HepG2 (cell line): ENCODE measurements around the gene TRIM54. TPM values are rescaled to one million over a fixed set of nuclear protein-coding genes. Genes with fewer than 3 reads are reported as not detected.

Experiments
- FOSL2 ChIP-seq: sonication (generic); formaldehyde crosslinking; IDR thresholded peaks from 2 replicates; pipeline ENCODE4 v1.4.0; 2020; ENCODE audit warnings: missing genetic modification reagents
- HNRNPLL ChIP-seq: fragments of 200-400 bp; formaldehyde crosslinking; IDR thresholded peaks from 2 replicates; pipeline ENCODE4 v1.6.1; 2017; ENCODE audit warnings: mild to moderate bottlenecking, low read depth, low read length; ENCODE audit not compliant: poor library complexity, severe bottlenecking
- MXD4 ChIP-seq: IDR thresholded peaks from 2 replicates; pipeline ENCODE4 v1.6.1; 2016; ENCODE audit warnings: mild to moderate bottlenecking, missing biosample characterization, missing genetic modification reagents
- NBN ChIP-seq: fragments of 450-650 bp; conservative IDR thresholded peaks from 2 replicates; pipeline ENCODE4 v1.6.1; 2017
- NONO ChIP-seq, 2 experiments: fragments of 450-650 bp in 1 of 2; sonication (generic) in 1 of 2; formaldehyde crosslinking in 1 of 2; IDR thresholded peaks in 1 of 2; conservative IDR thresholded peaks in 1 of 2; 2 replicates each; pipeline versions ENCODE4 v1.6.1 to v1.8.0; 2017 to 2022; ENCODE audit warnings: mild to moderate bottlenecking in 1 of 2, missing genetic modification reagents in 1 of 2, moderate library complexity in 1 of 2
- PAF1 ChIP-seq: IDR thresholded peaks from 2 replicates; pipeline ENCODE4 v1.6.1; 2016; ENCODE audit warnings: missing genetic modification reagents, missing compliant biosample characterization
- RBM39 ChIP-seq: fragments of 200-400 bp; formaldehyde crosslinking; IDR thresholded peaks from one replicate; pipeline ENCODE4 v1.6.1; 2018; ENCODE audit warnings: antibody characterized with exemption, mild to moderate bottlenecking, low read depth, low read length; ENCODE audit not compliant: poor library complexity, severe bottlenecking
- WIZ ChIP-seq: sonication (generic); formaldehyde crosslinking; IDR thresholded peaks from 2 replicates; pipeline ENCODE4 v1.5.1; 2020; ENCODE audit warnings: mild to moderate bottlenecking, missing genetic modification reagents
- ZKSCAN8 ChIP-seq: IDR thresholded peaks from 2 replicates; pipeline ENCODE4 v1.6.1; 2016; ENCODE audit warnings: borderline replicate concordance, missing genetic modification reagents, missing compliant biosample characterization
- ZNF446 ChIP-seq: sonication (generic); formaldehyde crosslinking; IDR thresholded peaks from 2 replicates; pipeline ENCODE4 v1.5.0; 2020; ENCODE audit warnings: mild to moderate bottlenecking, missing genetic modification reagents
- ZNF547 ChIP-seq: sonication (generic); formaldehyde crosslinking; IDR thresholded peaks from 2 replicates; pipeline ENCODE4 v1.5.1; 2020; ENCODE audit warnings: mild to moderate bottlenecking, missing genetic modification reagents
- ZNF567 ChIP-seq: sonication (generic); formaldehyde crosslinking; IDR thresholded peaks from 2 replicates; pipeline ENCODE4 v1.8.1; 2023; ENCODE audit warnings: mild to moderate bottlenecking, missing genetic modification reagents, borderline replicate concordance
- ZNF75D ChIP-seq: sonication (generic); formaldehyde crosslinking; IDR thresholded peaks from 2 replicates; pipeline ENCODE4 v1.8.1; 2023; ENCODE audit warnings: missing genetic modification reagents, mild to moderate bottlenecking, borderline replicate concordance
- ZNF773 ChIP-seq: sonication (generic); formaldehyde crosslinking; IDR thresholded peaks from 2 replicates; pipeline ENCODE4 v1.4.0; 2020; ENCODE audit warnings: missing genetic modification reagents, borderline replicate concordance
- ZSCAN30 ChIP-seq: sonication (generic); formaldehyde crosslinking; IDR thresholded peaks from 2 replicates; pipeline ENCODE4 v1.5.0; 2020; ENCODE audit warnings: mild to moderate bottlenecking, missing genetic modification reagents
- polyA plus RNA-seq, 8 experiments: library from polyadenylated mRNA; depleted of rRNA in 3 of 8; stranded (reverse) in 7 of 8; unstranded in 1 of 8; fragments of >200 nt; fragmentation: Illumina TruSeq in 4 of 8; extraction: Trizol in 4 of 8; gene quantifications; 2 replicates each; pipeline versions ENCODE4 v1.2.1 to v1.2.3, GENCODE V29; 2011 to 2016; ENCODE audit warnings: low read depth in 4 of 8, missing spikeins in 1 of 8, mixed read lengths in 1 of 8; ENCODE audit not compliant: insufficient read depth in 1 of 8
- total RNA-seq, 5 experiments: library from RNA; depleted of rRNA; stranded (reverse); fragments of >200 nt; fragmentation: Illumina TruSeq; extraction: Trizol; gene quantifications; 2 replicates each; pipeline ENCODE4 v1.2.3, GENCODE V29; 2016; ENCODE audit warnings: low read depth in 1 of 5
- TF ChIP-seq, protein P1 (sequence below): sonication (generic); formaldehyde crosslinking; IDR thresholded peaks from 2 replicates; pipeline ENCODE4 v1.4.0; 2020; ENCODE audit warnings: missing genetic modification reagents
- TF ChIP-seq, protein P2 (sequence below): sonication (generic); formaldehyde crosslinking; IDR thresholded peaks from 2 replicates; pipeline ENCODE4 v1.8.0; 2022; ENCODE audit warnings: mild to moderate bottlenecking, missing genetic modification reagents, moderate library complexity
- TF ChIP-seq, protein P3 (sequence below): sonication (generic); formaldehyde crosslinking; IDR thresholded peaks from 2 replicates; pipeline ENCODE4 v1.9.0; 2021; ENCODE audit warnings: mild to moderate bottlenecking, missing genetic modification reagents

TRIM54 gene
- total and polyA plus RNA-seq, 2 of the 13 experiments (the other 11 are each of a cell fraction or from before 2014, with no cell fraction given): 0.07 to 0.13 TPM

DNA sequence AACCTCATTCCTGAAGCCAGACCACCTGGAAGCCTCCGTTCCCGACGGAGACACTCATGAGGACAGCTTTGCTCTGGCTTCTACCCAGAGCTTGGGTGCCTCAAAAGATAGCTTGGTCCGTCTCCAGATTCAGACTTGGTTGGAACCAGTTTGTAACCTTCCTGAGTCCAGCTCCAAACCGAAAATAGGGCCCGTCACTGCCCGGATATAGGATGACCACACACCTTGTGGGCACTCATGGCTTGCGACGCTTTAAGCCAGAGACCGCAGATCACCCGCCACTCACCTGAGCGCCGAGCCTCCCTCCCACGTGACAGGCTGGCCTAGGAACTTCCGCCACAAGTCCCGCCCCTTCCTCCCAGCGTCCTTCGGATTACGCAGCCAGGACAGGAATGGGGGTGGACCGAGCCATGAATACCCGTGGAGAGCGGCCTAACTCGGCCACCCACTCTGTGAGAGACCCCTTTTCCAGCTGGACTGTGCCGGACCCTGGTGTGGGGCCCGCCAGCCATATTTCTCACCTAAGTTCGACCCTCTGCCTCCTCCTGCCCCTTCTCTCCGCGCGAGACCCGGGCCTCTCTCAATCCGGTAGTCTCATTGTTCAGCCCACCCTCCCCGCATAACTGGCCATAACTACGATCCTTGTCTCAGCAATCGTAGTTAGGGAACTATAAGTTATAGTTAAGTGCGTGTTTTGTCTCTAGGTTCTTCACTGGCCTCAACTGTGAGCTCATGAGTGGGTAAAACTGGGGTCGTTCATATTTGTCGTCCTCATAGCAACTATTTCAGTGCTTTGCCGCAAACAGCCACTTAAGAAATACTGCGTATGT is 40.8 kb downstream of the TRIM54 start, which contains the start of gene MPV17 (continued):
- TF ChIP-seq, protein P1, sequence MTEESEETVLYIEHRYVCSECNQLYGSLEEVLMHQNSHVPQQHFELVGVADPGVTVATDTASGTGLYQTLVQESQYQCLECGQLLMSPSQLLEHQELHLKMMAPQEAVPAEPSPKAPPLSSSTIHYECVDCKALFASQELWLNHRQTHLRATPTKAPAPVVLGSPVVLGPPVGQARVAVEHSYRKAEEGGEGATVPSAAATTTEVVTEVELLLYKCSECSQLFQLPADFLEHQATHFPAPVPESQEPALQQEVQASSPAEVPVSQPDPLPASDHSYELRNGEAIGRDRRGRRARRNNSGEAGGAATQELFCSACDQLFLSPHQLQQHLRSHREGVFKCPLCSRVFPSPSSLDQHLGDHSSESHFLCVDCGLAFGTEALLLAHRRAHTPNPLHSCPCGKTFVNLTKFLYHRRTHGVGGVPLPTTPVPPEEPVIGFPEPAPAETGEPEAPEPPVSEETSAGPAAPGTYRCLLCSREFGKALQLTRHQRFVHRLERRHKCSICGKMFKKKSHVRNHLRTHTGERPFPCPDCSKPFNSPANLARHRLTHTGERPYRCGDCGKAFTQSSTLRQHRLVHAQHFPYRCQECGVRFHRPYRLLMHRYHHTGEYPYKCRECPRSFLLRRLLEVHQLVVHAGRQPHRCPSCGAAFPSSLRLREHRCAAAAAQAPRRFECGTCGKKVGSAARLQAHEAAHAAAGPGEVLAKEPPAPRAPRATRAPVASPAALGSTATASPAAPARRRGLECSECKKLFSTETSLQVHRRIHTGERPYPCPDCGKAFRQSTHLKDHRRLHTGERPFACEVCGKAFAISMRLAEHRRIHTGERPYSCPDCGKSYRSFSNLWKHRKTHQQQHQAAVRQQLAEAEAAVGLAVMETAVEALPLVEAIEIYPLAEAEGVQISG (CRISPR knock-in tag): peak; percentile 92
- TF ChIP-seq FOSL2: peak; percentile 79
- TF ChIP-seq MXD4 (CRISPR knock-in tag): peak; percentile 96
- TF ChIP-seq ZNF547 (CRISPR knock-in tag): peak; percentile 87; the same call in 1 of the 2 replicates
- no peak for TF ChIP-seq ZNF773 (CRISPR knock-in tag)
- no peak for TF ChIP-seq NONO (IDR thresholded peaks at IDR 0.05)
- TF ChIP-seq NONO (CRISPR knock-in tag; conservative IDR thresholded peaks at IDR 0.05): peak; percentile 95
- peak; percentile 65 for TF ChIP-seq ZKSCAN8 (CRISPR knock-in tag)
- TF ChIP-seq ZNF75D: no peak
- 0 out of 2 replicates have a peak, but pooled peaks have one; percentile 24 for TF ChIP-seq ZNF567
- no peak for TF ChIP-seq WIZ (CRISPR knock-in tag)
- TF ChIP-seq, protein P2, sequence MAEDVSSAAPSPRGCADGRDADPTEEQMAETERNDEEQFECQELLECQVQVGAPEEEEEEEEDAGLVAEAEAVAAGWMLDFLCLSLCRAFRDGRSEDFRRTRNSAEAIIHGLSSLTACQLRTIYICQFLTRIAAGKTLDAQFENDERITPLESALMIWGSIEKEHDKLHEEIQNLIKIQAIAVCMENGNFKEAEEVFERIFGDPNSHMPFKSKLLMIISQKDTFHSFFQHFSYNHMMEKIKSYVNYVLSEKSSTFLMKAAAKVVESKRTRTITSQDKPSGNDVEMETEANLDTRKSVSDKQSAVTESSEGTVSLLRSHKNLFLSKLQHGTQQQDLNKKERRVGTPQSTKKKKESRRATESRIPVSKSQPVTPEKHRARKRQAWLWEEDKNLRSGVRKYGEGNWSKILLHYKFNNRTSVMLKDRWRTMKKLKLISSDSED: no peak
- TF ChIP-seq HNRNPLL: peak; percentile 86
- TF ChIP-seq, protein P3, sequence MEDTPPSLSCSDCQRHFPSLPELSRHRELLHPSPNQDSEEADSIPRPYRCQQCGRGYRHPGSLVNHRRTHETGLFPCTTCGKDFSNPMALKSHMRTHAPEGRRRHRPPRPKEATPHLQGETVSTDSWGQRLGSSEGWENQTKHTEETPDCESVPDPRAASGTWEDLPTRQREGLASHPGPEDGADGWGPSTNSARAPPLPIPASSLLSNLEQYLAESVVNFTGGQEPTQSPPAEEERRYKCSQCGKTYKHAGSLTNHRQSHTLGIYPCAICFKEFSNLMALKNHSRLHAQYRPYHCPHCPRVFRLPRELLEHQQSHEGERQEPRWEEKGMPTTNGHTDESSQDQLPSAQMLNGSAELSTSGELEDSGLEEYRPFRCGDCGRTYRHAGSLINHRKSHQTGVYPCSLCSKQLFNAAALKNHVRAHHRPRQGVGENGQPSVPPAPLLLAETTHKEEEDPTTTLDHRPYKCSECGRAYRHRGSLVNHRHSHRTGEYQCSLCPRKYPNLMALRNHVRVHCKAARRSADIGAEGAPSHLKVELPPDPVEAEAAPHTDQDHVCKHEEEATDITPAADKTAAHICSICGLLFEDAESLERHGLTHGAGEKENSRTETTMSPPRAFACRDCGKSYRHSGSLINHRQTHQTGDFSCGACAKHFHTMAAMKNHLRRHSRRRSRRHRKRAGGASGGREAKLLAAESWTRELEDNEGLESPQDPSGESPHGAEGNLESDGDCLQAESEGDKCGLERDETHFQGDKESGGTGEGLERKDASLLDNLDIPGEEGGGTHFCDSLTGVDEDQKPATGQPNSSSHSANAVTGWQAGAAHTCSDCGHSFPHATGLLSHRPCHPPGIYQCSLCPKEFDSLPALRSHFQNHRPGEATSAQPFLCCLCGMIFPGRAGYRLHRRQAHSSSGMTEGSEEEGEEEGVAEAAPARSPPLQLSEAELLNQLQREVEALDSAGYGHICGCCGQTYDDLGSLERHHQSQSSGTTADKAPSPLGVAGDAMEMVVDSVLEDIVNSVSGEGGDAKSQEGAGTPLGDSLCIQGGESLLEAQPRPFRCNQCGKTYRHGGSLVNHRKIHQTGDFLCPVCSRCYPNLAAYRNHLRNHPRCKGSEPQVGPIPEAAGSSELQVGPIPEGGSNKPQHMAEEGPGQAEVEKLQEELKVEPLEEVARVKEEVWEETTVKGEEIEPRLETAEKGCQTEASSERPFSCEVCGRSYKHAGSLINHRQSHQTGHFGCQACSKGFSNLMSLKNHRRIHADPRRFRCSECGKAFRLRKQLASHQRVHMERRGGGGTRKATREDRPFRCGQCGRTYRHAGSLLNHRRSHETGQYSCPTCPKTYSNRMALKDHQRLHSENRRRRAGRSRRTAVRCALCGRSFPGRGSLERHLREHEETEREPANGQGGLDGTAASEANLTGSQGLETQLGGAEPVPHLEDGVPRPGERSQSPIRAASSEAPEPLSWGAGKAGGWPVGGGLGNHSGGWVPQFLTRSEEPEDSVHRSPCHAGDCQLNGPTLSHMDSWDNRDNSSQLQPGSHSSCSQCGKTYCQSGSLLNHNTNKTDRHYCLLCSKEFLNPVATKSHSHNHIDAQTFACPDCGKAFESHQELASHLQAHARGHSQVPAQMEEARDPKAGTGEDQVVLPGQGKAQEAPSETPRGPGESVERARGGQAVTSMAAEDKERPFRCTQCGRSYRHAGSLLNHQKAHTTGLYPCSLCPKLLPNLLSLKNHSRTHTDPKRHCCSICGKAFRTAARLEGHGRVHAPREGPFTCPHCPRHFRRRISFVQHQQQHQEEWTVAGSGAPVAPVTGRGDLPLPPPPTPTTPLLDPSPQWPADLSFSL: no peak
- TF ChIP-seq NBN: no peak
- TF ChIP-seq ZSCAN30 (CRISPR knock-in tag): no peak
- peak; percentile 96 for TF ChIP-seq PAF1 (CRISPR knock-in tag)
- TF ChIP-seq RBM39: peak; percentile 93
- TF ChIP-seq ZNF446 (CRISPR knock-in tag): no peak
